Effector CD8-positive, alpha-beta T cell (primary cell): ENCODE data around the gene RAD51B.

Source experiments
- DNase-seq: peaks from one replicate; lab custom pipeline; 2025; lab: John Stamatoyannopoulos, UW

The RAD51B gene

DNA sequence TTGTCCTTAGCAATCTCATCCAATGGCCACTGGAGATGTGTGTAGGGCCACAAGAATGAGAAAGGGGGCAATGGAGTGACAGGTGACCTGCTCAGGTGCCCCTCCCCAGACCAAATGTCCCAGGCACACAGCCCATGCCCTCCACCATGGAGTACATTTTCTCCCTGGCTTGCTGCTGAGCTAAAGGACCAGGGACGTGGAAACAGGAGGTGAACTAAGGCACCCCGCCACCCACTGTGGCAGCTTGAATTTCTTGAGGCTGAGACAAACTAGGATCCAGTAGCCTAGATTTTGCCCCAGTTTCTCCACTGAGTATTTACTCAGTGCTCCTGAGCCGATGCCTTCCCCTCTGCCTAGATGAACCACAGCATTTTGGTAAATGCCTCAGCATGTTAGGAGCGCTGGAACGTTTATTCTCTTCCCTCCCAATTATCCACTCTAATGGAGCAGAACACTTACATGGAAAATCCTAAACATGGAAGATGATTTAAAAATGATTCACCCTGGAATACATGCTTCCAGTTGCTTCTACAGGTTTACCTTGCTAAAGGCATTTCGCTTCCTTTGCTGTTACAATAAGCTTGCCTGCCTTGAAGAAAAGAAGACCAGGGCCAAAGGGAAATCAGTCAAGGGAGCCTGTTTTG lies 775.3 kb downstream of the RAD51B start:
- no peak for DNase-seq

DNA sequence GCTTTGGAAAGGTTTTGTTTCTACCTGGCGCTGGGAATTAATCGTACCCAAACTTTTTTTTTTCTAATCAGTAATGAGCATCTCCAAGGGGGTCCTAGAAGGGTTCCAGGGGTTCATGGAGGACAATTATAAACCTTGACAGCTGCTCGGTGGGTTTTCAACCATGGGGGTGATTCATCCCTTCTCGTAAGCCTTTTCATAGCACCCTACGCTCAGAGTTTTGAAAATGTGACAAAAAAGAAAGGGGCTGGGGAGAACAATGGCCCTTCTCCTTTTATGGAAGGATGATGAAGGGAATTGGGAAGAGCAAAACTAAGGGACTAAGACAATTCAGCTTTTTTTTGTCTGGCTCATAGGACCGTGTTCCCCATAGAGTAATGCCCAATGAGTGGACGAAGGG lies 776.6 kb downstream of the RAD51B start:
- no peak for DNase-seq

DNA sequence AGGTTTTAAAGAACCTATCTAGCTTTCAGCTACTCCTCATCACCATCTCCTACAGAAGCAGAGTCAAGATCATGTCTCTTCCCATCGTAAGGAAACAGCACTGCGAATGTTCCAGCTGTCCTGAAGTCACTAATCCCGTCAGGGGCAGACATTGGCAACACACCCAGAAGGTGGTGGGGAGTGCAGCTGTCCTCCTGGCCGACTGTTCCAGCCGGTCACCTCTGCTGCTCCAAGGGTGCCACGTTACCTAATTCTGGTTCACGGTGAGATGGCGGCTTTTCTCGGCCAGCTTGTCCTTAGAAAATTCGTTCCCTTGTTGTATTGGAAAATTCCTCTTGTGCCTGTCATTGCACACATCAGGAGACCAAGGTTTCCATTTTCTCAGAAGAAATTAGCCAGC lies 777.1 kb downstream of the RAD51B start:
- no peak for DNase-seq

DNA sequence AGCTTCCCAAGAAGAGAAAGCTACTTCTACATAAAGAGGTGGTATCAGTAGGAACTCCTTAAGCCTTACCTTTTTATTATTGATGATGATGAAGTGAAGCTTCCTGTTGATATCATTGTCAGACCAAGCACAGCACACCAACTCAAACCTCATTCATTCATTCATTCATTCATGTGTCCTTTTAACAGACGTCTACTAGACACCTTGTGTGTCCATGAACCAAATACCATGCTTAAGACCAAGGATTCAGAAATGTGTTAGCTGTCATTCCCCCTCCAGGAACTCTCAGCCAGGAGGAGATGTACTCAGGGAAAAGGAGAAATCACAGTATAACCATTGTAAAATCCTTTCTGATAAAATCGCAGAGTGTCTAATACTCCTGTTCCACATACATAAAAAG lies 778.5 kb downstream of the RAD51B start:
- DNase-seq: no peak

DNA sequence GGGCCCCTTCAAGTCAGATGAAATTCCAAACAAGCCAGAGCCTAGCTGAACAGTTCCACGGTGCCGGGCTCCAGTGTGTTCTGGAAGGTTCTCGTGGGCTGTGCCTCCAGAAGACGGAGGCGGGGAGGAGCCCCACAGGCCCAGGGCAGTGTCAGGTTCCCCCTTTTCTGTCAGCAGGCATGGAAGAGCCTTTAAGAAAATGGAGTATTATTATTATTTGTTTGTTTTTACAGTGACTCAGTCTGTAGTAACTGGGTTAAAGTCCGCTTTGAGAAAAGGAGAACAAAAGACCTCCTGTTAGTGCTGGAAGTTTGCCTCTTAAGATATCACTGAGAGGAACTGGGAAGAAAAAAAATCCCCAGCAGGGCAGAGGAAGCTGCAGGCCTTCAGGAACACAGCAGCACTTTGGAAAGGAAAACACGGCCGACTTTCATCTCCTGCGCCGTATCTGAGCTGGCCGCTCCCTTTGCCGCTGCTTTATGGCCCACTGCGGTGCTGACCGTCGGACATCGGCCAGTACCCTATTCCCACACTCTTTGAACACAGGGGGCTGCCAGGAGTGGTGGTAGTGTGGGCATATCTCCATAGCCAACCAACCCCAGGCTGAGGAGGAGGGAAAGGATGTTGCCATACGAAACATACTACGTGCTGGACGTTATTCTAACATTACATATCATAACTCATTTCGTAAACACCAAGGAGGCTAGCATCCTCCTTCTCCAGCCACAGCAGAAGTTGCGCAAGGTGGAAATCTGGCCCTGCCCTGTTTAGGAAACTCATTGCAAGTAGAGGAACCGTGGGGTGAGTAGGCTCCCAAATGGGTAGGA lies 779.3 kb downstream of the RAD51B start:
- no peak for DNase-seq

DNA sequence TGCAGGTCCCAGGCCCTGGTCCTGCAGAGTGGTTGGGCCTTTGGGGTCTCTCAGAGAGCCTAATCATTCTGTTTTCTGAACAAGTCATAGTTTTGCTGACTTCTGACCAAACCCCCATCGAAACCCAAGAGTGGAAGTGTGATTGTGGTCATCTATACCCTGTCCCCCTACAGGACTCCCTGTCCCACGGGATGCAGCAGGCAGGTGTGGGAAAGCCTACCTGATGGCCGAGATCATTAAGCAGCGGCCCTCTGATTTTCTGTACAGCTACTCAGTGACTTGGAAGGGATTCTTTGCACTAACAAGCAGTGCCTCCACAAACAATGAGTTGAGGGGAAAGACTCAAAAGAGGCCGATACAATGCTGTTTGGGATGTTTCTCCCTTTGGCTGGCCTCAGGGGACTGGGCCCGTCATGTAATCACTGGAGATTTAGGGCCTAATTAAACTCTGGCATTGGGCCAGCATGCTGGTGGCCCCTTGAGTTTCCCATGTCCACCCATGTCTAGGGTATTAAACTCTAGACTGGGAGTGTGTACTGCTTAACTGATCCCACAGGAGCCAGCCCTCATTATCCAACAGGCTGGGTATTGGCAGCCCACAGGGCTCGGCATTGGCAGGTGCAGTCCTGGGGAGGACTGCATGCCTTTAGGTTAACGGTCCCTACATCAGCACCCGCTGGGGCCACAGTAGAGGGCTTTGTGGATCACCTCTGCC lies 780.5 kb downstream of the RAD51B start:
- no peak for DNase-seq

DNA sequence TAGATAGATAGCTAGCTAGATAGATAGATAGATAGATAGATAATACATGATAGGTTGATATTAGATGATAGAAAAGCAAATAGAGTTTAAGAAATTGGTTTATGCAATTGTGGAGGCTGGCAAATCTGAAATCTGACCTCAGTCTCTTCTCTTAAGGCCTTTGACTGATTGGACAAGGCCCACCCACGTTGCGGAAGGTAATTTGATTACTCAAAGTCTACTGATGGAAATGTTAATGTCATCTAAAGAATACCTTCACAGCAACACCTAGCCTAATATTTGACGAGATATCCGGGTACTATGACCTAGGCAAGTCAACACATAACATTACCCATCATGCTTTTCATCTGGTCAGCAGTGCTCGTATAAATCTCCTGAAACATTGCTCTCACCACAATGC lies 782.9 kb downstream of the RAD51B start:
- DNase-seq: no peak

DNA sequence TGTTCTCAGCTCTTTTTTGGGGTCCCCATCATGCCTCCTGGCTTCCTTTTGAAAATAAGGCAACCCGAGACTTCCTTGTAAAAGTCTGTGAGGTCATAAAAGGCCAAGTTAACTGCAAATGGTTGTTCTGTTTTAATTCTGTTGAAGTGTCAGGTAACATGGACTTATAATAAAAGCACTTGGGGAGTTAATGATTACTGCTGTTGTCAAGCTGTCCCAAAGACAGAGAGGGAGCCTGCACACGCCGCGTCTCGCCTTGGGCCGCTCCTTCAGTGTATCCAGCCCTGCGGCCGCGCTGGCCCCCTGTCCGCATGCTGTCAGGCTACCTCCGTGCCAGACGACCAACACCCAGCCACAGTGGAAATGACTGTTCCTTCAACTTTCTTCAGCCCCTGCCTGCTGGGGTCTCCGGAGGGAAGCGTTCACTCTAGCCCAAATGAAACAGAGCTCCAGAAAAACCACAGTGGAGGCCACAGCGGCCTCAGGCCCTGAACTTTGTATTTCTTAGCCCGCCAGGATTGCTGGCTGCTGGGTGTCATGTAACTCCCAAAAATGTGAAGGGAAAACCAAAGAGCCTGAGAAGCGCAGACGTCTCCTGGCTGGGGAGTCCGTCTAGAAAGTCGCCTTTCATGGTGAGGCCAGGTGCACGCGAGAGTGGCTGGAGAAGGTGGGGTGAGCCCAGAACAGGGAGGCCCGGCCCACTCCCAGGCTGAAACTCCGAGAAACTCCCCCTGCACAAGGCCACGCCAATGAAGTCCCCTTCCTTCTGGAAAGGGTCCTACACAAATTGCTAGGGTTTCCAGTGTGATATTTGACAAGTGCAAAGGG lies 784.2 kb downstream of the RAD51B start:
- no peak for DNase-seq

DNA sequence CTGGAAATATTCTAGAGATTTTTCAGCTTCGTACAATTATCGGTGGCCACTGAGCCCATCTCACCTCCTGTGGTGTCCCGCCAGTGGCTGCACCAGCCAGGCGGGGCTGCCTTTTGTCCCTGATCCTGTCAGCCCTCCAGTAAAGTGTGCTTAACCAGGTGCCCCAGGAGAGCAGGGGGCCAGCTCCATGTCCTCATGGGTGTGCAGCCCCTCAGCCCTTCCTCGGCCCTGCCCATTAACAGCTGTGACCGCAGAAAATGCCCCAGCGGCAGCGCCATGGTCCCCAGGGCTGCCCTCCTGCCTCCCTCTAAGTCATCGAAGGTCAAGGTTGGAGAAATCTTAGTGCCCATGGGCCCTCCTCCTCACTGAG lies 784.8 kb downstream of the RAD51B start:
- no peak for DNase-seq

DNA sequence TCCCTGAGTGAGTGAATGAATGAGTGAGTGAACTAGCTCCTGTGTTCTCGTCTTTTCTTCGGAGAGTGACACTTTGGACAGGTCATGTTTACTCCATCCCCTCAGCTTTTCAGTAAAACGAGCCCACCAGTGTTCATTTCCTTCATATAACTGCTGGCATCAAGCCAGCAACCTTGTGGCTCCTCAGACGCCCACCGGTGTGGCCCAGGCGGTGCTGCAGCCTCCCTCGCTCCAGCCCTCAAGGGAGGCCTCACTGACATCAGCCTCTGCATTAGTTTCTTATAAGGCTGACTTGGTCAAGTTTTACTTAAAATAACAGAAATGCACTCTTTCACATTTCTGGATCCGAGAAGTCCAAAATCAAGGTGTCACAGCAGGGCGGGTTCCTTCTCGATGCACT lies 785.2 kb downstream of the RAD51B start:
- DNase-seq: no peak

DNA sequence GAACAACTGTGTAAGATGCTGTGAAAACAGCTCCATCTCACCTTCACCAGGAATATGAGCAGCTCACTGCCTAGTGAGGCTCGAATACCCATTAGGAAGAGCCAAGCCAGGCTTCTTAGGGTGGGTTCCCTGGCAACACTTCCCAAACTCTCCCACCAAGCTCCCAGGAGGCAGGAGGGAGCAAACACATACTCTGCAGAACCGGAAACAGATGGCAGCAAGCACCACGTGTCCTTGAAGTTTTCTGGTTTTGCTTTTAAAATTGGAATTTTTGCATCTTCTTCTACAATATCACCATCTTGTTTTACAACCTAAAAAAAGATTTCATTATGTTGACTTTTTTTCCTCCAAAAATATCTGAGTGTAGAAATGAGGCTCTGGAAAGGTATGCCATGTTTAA lies 786.6 kb downstream of the RAD51B start:
- DNase-seq: no peak

DNA sequence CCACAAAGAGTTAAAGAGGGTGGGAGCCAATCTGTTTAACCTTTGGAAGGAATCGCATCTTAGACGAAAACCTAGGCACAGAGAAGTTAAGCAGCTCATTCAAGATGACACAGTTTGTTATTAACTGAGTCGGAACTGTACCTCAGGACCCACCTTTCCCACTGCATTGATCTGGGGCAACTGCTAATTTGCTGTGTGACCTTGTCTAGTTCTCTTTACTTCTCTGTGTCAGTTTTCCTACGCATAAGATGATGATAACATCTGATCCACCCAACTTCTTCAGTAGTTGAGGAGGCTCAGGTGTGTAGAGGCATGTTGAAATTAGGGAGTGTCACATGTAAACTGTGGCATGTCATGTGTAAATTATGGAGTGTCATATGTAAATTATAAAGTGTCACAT lies 787.1 kb downstream of the RAD51B start:
- no peak for DNase-seq

DNA sequence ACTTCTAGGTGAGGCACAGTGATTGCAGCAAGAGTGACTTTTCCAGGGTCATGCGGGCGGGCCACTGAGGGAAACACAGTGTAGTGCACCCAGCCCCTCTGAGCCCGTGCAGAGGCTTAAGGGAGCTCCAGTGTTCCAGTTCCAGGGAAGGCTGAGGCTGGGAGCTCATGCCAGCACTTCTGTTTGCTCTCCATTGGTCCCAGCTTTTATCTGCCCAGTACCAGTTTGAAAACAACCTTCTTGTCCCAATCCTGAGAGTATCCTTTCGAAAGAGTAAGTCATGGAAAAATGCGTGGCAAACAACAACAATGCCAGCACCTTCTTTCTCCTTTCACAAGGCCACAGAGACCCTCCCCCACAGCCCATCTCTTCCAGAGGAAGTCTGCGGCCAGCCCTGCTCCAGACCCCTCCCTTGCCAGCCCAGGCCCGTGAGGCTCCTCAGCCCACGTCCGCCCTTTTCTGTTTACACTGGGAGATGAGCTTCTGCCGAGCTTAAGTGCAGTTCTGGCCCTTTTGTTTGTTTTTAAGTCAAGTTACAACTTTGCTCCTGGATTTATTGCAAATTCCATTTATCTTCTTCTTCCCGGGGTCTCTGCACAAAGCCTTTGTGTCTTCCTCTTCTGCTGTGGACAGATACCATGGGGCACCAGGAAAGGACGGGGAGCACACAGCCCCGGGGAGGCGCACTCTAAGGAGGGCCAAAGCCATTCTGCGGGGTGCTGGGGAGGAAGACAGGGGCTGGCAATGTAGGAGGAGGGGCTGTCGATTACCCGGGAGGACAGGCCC lies 787.7 kb downstream of the RAD51B start:
- no peak for DNase-seq

DNA sequence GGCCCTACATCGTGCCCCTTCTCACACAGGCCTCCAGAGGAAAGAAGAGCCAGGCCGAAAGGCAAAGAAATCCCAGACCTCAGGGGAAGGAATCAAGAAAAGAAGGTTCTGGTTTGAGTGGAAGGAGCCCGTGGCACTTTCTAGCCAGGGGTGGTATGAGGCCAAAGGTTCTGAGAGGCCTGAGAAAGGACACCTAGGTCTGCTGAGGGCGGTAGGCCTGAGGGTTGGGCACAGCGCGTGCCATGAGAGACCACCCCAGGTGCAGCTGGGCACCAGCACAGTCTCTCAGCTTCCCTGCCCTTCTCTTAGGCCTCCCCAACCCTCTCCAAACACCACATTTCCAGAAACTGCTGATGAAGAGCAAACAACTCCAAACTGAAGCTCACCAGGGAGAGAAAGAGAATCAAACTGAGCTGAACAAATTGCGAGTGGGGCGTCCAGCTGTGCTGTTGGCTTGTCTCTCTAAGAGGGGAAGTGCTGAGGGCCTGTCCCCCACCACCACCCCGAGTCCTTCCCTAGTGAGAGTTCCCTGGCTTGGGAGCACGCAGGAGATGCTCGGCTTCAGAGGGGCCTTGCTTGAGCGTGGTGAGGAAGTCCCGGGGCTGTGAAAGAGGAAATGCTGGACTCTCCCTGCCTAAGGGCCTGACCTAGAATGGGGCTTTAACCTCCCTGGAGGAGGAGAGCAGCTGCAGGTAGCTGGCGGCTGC lies 788.4 kb downstream of the RAD51B start:
- no peak for DNase-seq

DNA sequence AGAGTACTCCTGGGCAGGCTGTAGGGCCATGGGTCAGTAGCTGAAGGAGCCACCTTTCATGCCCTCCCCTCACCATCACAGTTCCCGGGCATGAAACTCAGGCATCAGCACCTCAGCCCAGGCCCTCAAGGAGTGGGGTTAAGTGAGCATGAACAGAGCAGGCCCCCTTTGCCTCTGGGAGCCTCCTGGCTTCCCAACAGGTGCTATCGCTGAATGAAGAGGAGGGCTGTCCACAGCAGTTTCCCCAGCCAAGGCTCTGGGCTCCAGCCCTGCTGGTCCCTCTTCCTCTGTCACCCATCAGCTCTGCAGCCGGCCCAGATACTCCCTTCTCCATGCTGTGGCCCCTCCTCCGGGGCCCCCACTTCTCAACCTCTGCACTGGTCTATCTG lies 789.0 kb downstream of the RAD51B start:
- no peak for DNase-seq

DNA sequence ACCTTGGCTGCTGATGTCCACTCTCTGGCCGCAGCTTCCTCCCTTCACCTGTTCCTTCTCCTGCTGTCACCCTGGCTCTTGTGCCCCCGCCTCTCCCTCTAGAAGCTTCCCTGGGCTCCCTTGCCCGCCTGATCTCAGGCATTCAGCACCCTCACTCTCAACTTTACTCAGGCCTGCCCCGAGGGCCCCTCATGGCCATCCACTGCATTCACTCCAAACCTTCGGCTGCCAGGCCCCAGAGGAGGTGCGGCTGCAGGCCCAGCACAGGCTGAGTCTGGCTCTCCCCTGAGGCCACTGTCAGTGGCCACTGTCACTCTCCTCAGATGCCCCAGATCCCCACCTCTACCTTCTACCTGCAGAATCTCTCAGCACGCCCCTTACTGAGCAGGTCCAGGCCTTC lies 789.4 kb downstream of the RAD51B start:
- no peak for DNase-seq

DNA sequence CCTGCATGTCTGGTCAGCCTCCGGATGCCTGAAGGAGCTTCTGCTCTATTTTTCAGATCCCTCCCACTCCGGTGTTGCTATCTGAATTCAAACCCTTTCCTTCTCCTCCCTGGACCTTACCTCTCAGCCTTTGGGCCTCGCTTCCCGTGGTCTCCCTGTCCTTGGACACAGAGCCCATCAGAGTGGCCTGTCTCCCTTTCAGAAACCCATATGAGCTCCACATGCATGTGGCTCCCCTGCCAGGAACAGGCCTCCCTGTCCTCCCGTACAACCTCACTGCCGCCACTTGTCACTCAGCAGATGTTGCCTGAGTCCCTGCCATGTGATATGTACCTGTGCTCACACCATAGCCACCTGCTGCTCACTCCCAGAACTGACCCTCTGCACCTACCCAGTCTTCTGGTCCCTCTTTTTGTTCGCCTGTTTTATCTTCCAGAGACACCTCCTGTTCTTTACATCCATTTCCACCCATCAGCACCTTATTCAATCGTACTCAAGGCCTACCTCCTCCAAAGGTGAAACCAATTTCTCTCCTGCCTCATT lies 790.7 kb downstream of the RAD51B start:
- no peak for DNase-seq

DNA sequence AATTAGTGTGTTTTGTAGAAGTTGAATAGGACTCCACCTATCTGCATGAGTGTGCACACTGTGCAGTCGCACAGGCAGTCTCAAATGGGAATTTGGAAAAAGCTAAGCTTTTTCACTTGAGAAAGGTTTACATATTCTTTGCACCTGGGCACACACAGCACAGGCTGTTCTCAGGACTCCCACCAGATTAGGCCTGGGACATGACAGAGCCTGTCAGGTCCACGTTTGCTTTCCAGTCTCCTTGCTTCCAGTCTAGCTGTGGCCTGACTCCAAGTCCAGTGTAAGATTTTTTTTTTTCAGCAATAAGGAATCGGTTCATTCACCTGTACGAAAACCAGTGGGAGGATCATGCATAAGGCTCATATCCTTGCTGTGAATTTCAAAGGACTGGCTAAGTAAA lies 792.0 kb downstream of the RAD51B start:
- DNase-seq: no peak

DNA sequence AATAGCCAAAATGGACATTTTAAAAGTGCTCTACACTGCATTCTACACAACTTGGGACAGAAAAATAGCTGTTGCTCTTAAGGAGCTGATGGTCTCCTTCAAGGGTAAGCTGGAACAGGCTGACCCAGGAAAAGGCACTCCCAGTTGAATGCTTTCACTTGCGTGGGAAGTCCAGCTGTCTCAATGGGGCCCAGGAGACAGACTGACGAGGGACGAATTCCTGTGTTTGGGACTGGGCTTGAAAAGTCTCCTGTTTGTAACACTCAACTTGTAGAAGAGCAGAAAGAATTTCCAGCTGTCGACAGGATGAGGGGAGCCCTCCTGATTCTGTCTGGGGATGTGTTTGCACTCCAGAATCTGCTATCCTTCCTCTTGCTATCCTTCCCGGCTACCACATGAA lies 792.5 kb downstream of the RAD51B start:
- no peak for DNase-seq

DNA sequence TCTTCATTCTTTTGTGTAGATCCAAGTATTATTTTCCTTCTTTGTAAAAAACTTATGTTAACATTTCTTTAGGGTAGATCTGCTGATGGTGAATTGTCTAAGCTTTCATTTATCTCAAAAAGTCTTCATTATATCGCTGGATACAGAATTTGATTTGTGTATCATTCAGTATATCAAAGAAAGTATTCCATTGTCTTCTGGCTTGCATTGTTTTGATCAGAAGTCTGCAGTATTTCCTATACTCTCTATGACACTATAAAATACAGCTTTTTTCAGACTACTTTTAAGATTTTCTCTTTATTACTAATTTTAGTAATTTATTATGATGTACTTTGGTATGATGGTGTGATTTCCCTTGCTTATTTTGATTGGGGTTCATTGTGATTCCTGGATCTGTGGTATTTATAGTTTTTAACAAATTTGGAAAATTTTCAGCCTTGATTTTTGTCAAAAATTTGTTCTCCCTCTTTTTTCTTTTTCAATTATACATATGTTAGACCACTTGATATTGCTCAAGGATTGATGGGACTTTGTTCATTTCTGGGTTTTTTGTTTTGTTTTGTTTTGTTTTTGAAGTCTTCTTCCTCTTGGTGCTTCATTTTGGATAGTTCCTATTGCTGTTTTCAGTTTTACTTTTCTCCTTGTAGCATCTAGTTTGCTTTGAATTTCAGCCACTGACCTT lies 796.8 kb downstream of the RAD51B start:
- no peak for DNase-seq
